Breast epithelium (tissue), 3 donors: ENCODE results near the gene LBX2.

Experiments used
- CTCF ChIP-seq, 3 donors: fragments of 450-650 bp; IDR thresholded peaks; one replicate each; pipeline ENCODE4 v1.5.1; 2016 to 2017; ENCODE audit warnings: antibody characterized with exemption in 3 of 3, mild to moderate bottlenecking in 3 of 3, moderate library complexity in 3 of 3
- POLR2A ChIP-seq: fragments of 450-650 bp; IDR thresholded peaks from one replicate; pipeline ENCODE4 v1.6.1; 2016; ENCODE audit warnings: antibody characterized with exemption, mild to moderate bottlenecking, moderate library complexity

- TF ChIP-seq CTCF (IDR thresholded peaks at IDR 0.05) (no peak), POLR2A (no peak)
Observed at GRCh38 chr2:74500578-74500946, 1.2 kb upstream of the LBX2 start.
